H9 (cell line): ENCODE data around the gene PSMA4. TPM values are rescaled to one million over a fixed set of nuclear protein-coding genes. Genes with fewer than 3 reads are reported as not detected.

ENCODE experiments used
- DNase-seq: peaks from one replicate; pipeline ENCODE4 v3.0.0-alpha.2; 2017
- H2AFZ ChIP-seq: one replicate; pipeline ENCODE4 v1.6.1; 2013; ENCODE audit warnings: mild to moderate bottlenecking, low read length, control low read depth, moderate library complexity
- H2AK5ac ChIP-seq: 2 replicates; pipeline ENCODE4 v1.6.1; 2013; ENCODE audit warnings: low read length, control low read depth, mixed read lengths; ENCODE audit not compliant: insufficient read length
- H2BK120ac ChIP-seq: one replicate; pipeline ENCODE4 v1.6.1; 2013; ENCODE audit warnings: low read depth, mild to moderate bottlenecking, low read length, control low read depth, inconsistent platforms; ENCODE audit not compliant: poor library complexity, severe bottlenecking
- H2BK12ac ChIP-seq: 2 replicates; pipeline ENCODE4 v1.6.1; 2013; ENCODE audit warnings: low read length, control low read depth, mixed read lengths, low read depth; ENCODE audit not compliant: insufficient read length
- H2BK15ac ChIP-seq: 2 replicates; pipeline ENCODE4 v1.6.1; 2013; ENCODE audit warnings: low read depth, low read length, control low read depth
- H2BK20ac ChIP-seq: one replicate; pipeline ENCODE4 v1.6.1; 2013; ENCODE audit warnings: low read depth, mild to moderate bottlenecking, low read length, control low read depth, inconsistent platforms; ENCODE audit not compliant: poor library complexity, severe bottlenecking
- H2BK5ac ChIP-seq: 2 replicates; pipeline ENCODE4 v1.6.1; 2013; ENCODE audit warnings: low read length, control low read depth, mixed read lengths; ENCODE audit not compliant: insufficient read length
- H3K14ac ChIP-seq: 2 replicates; pipeline ENCODE4 v1.6.1; 2013; ENCODE audit warnings: low read length, control low read depth; ENCODE audit not compliant: insufficient read depth
- H3K18ac ChIP-seq: 2 replicates; pipeline ENCODE4 v1.6.1; 2013; ENCODE audit warnings: low read depth, mild to moderate bottlenecking, mixed read lengths, low read length, control low read depth; ENCODE audit not compliant: insufficient read length
- H3K23ac ChIP-seq: 2 replicates; pipeline ENCODE4 v1.6.1; 2013; ENCODE audit warnings: low read length, control low read depth, mixed read lengths, low read depth; ENCODE audit not compliant: insufficient read length
- H3K23me2 ChIP-seq: 2 replicates; pipeline ENCODE4 v1.6.1; 2013; ENCODE audit warnings: low read depth, mild to moderate bottlenecking, mixed read lengths, low read length, control low read depth; ENCODE audit not compliant: insufficient read length, poor library complexity, severe bottlenecking
- H3K27ac ChIP-seq: 2 replicates; pipeline ENCODE4 v1.5.1; 2013; ENCODE audit warnings: low read length, control low read depth, mixed read lengths, low read depth; ENCODE audit not compliant: insufficient read length
- H3K27me3 ChIP-seq: 2 replicates; pipeline ENCODE4 v1.6.1; 2013; ENCODE audit warnings: low read length, control low read depth, inconsistent platforms; ENCODE audit not compliant: insufficient read depth
- H3K4ac ChIP-seq: 2 replicates; pipeline ENCODE4 v1.6.1; 2013; ENCODE audit warnings: low read depth, mild to moderate bottlenecking, control low read depth, inconsistent platforms, low read length, moderate library complexity
- H3K4me1 ChIP-seq: 2 replicates; pipeline ENCODE4 v1.6.1; 2013; ENCODE audit warnings: low read length, control low read depth, inconsistent platforms; ENCODE audit not compliant: insufficient read depth
- H3K4me2 ChIP-seq: 2 replicates; pipeline ENCODE4 v1.6.1; 2013; ENCODE audit warnings: low read length, control low read depth, mixed read lengths; ENCODE audit not compliant: insufficient read length, insufficient read depth
- H3K56ac ChIP-seq: 2 replicates; pipeline ENCODE4 v1.6.1; 2013; ENCODE audit warnings: low read depth, mild to moderate bottlenecking, mixed read lengths, low read length, control low read depth; ENCODE audit not compliant: insufficient read length
- H3K79me1 ChIP-seq: 2 replicates; pipeline ENCODE4 v1.6.1; 2013; ENCODE audit warnings: low read depth, mild to moderate bottlenecking, moderate library complexity, low read length, control low read depth, inconsistent platforms; ENCODE audit not compliant: insufficient read depth, poor library complexity, severe bottlenecking
- H3K79me2 ChIP-seq: 2 replicates; pipeline ENCODE4 v1.6.1; 2013; ENCODE audit warnings: low read length, control low read depth, inconsistent platforms; ENCODE audit not compliant: insufficient read depth
- H3K9ac ChIP-seq: 2 replicates; pipeline ENCODE4 v1.6.1; 2013; ENCODE audit warnings: low read length, control low read depth, mixed read lengths; ENCODE audit not compliant: insufficient read length; ENCODE audit errors: extremely low read depth
- H3K9me3 ChIP-seq: one replicate; pipeline ENCODE4 v1.6.1; 2013; ENCODE audit warnings: low read depth, low read length, inconsistent platforms; ENCODE audit not compliant: control insufficient read depth
- H3T11ph ChIP-seq: one replicate; pipeline ENCODE4 v1.6.1; 2013; ENCODE audit warnings: mild to moderate bottlenecking, low read length, control low read depth, inconsistent platforms
- H4K20me1 ChIP-seq: one replicate; pipeline ENCODE4 v1.6.1; 2013; ENCODE audit not compliant: control insufficient read depth, insufficient read length, insufficient read depth
- H4K5ac ChIP-seq: 2 replicates; pipeline ENCODE4 v1.6.1; 2013; ENCODE audit warnings: low read depth, mild to moderate bottlenecking, mixed read lengths, low read length, control low read depth; ENCODE audit not compliant: insufficient read length
- H4K8ac ChIP-seq: replicated peaks from 2 replicates; pipeline ENCODE4 v1.6.1; 2013; ENCODE audit warnings: low read length, control low read depth, mixed read lengths, low read depth; ENCODE audit not compliant: insufficient read length
- H4K91ac ChIP-seq: 2 replicates; pipeline ENCODE4 v1.6.1; 2013; ENCODE audit warnings: low read depth, mild to moderate bottlenecking, moderate library complexity, mixed read lengths, low read length, control low read depth; ENCODE audit not compliant: insufficient read length
- H3K27ac Mint-ChIP-seq, 3 experiments: 2 replicates in 2 of 3; 3 replicates in 1 of 3; pipeline ENCODE4 v1.8.0; 2020 to 2021; ENCODE audit warnings: mixed read lengths in 3 of 3, mild to moderate bottlenecking in 1 of 3, moderate library complexity in 1 of 3
- H3K27me3 Mint-ChIP-seq: 2 replicates; pipeline ENCODE4 v1.8.0; 2021; ENCODE audit warnings: low read depth, mild to moderate bottlenecking, moderate library complexity, mixed read lengths
- H3K36me3 Mint-ChIP-seq, 3 experiments: 2 replicates in 2 of 3; 3 replicates in 1 of 3; pipeline ENCODE4 v1.8.0; 2020 to 2021; ENCODE audit warnings: low read depth in 3 of 3, mixed read lengths in 3 of 3; ENCODE audit not compliant: insufficient read depth in 1 of 3
- H3K4me1 Mint-ChIP-seq, 2 experiments: 2 replicates each; pipeline ENCODE4 v1.8.0; 2020; ENCODE audit warnings: mixed read lengths in 2 of 2
- H3K4me3 Mint-ChIP-seq, 2 experiments: 2 replicates in 1 of 2; 3 replicates in 1 of 2; pipeline ENCODE4 v1.8.0; 2020 to 2021; ENCODE audit warnings: mild to moderate bottlenecking in 2 of 2, mixed read lengths in 2 of 2, moderate library complexity in 1 of 2
- H3K9me3 Mint-ChIP-seq, 2 experiments: 2 replicates in 1 of 2; 3 replicates in 1 of 2; pipeline ENCODE4 v1.8.0; 2020; ENCODE audit warnings: mild to moderate bottlenecking in 2 of 2, mixed read lengths in 2 of 2, moderate library complexity in 1 of 2
- WGBS: extraction: QIAGEN DNeasy Blood & Tissue Kit; methylation state at CpG from one replicate; pipeline ENCODE4 v1.1.7; 2013; ENCODE audit warnings: missing lambda C conversion rate, low lambda C conversion rate, mixed read lengths; ENCODE audit not compliant: insufficient read length; ENCODE audit errors: extremely low coverage; 5-methylcytosine and 5-hydroxymethylcytosine counted together
- long read RNA-seq: library from polyadenylated mRNA; unstranded; transcript quantifications from one replicate; pipeline ENCODE4 v2.0.0, GENCODE V29; 2020
- total RNA-seq: library from RNA; stranded (reverse); gene quantifications from 2 replicates; pipeline ENCODE4 v1.2.1, GENCODE V29; 2021
- TF ChIP-seq, protein P1 (sequence below): fragments of 200-600 bp; sonication (generic); conservative IDR thresholded peaks from 3 replicates; pipeline ENCODE4 v1.8.0; 2021; ENCODE audit warnings: antibody characterized with exemption, mild to moderate bottlenecking

Gene PSMA4
- total RNA-seq, result 333 and 335 TPM in 2 replicates
- long read RNA-seq, full-length matches to known transcripts, result 450 of 464 reads
- long read RNA-seq, partial matches to known transcripts, result 2 of 464 reads
- long read RNA-seq, other reads (novel, unspliced or antisense), result 12 of 464 reads

DNA sequence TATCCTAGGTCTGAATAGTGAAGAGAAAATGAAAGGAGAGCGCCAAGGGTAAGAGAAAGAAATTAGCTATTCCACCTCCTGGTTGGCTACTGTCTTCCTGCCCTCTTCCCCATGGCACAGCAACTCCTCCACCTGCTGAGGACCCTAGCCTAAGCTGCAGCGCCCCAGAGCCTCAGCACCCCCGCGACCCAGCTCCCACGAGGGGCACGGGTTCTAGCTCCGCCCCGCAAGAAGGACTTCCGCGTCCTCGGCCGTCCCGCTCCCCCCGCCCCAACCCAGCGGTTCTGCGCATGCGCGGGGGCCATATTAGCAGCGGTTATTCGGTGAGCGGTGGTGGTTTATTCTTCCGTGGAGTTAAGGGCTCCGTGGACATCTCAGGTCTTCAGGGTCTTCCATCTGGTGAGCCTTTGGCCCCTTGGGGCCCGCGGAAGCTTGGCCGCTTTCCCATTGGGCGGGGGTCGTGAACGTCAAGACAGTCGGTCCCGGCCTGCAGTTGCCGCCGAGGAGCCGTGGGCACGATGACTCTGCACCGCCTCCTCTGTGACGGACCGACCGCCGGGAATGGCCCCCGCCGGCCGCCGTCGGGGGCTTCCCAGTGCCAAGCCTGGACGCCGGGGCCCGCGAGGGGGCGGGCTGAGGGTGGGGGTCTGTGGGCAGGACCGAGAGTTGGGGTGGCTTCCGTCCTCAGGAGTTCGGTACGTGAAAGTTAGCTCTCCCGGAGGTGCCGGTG, at the start of gene PSMA4:
Gene PSMA4 (plus strand): TSS at position 304 of the 730 bp plus-strand sequence. CDS start 1,484 bp downstream, outside the sequence.
- Histone ChIP-seq H3K9me3 (no peaks in the 10 kb centered on the region), H3K14ac (peak within 1 kb of the TSS; percentile 98), H3K79me1 (peaks cover 3% of the 10 kb centered on the region), H4K8ac (no peak within 1 kb of the TSS), H3K27me3 (no peaks in the 10 kb centered on the region), H2BK12ac (no peak within 1 kb of the TSS), H2BK5ac (no peak within 1 kb of the TSS), H3K23me2 (peaks cover 10% of the 10 kb centered on the region), H4K5ac (peak within 1 kb of the TSS; percentile 49), H4K20me1 (no peaks in the 10 kb centered on the region), H2BK120ac (no peak within 1 kb of the TSS), H3K4me2 (peak within 1 kb of the TSS; percentile 97), H3K27ac (no peak within 1 kb of the TSS), H3K18ac (peak within 1 kb of the TSS; percentile 95), H3K56ac (no peak within 1 kb of the TSS), H3K4me1 (no peaks in the 10 kb centered on the region), H3K23ac (no peak within 1 kb of the TSS), H3K79me2 (peaks cover 7% of the 10 kb centered on the region; the same call in 1 of the 2 replicates), H2BK15ac (no peak within 1 kb of the TSS), H3T11ph (no peak within 1 kb of the TSS), H3K4ac (no peak within 1 kb of the TSS), H2BK20ac (no peak within 1 kb of the TSS), H4K91ac (no peak within 1 kb of the TSS), H2AK5ac (no peak within 1 kb of the TSS), H3K9ac (peak within 1 kb of the TSS; percentile 98), H2AFZ (peak within 1 kb of the TSS; percentile 96)
- Mint-ChIP-seq H3K27me3 (no peaks in the 10 kb centered on the region), H3K4me3 (peak within 1 kb of the TSS; percentile 94 to 99), H3K9me3 (no peaks in the 10 kb centered on the region; a peak in 1 of 5 replicates), H3K36me3 (peaks cover 15 to 32% (median 31%) of the 10 kb centered on the region in 3 experiments; a peak in 6 of 7 replicates), H3K4me1 (peaks cover 5 to 15% of the 10 kb centered on the region in 2 experiments), H3K27ac (peak within 1 kb of the TSS; percentile 98 to 100 (median 100))
- TF ChIP-seq, protein P1, sequence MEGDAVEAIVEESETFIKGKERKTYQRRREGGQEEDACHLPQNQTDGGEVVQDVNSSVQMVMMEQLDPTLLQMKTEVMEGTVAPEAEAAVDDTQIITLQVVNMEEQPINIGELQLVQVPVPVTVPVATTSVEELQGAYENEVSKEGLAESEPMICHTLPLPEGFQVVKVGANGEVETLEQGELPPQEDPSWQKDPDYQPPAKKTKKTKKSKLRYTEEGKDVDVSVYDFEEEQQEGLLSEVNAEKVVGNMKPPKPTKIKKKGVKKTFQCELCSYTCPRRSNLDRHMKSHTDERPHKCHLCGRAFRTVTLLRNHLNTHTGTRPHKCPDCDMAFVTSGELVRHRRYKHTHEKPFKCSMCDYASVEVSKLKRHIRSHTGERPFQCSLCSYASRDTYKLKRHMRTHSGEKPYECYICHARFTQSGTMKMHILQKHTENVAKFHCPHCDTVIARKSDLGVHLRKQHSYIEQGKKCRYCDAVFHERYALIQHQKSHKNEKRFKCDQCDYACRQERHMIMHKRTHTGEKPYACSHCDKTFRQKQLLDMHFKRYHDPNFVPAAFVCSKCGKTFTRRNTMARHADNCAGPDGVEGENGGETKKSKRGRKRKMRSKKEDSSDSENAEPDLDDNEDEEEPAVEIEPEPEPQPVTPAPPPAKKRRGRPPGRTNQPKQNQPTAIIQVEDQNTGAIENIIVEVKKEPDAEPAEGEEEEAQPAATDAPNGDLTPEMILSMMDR, result peak; percentile 26; the same call in 2 of the 3 replicates
- peak; percentile 90 for DNase-seq
- no CpG with 5 or more reads among the region's 56 CpGs for WGBS
